Neural cell (in vitro differentiated cells): Measurements from ENCODE around the gene PI3. TPM values are rescaled to one million over a fixed set of nuclear protein-coding genes. Genes with fewer than 3 reads are reported as not detected.

Experiments used
- H2AFZ ChIP-seq: fragments of 200-600, 300-800 bp; sonication (generic), shearing (Covaris generic); 2 replicates; pipeline ENCODE4 v1.6.0; 2014; ENCODE audit warnings: low read depth, mild to moderate bottlenecking, antibody characterized with exemption, low read length, moderate library complexity
- H3F3A ChIP-seq: fragments of 200-600 bp; shearing (Covaris generic); 2 replicates; pipeline ENCODE4 v1.6.1; 2016; ENCODE audit warnings: mild to moderate bottlenecking, moderate library complexity, mixed read lengths, antibody characterized with exemption, low read length; ENCODE audit not compliant: insufficient read depth, poor library complexity, severe bottlenecking
- H3K27ac ChIP-seq: fragments of 200-600, 300-800 bp; sonication (generic), shearing (Covaris generic); 2 replicates; pipeline ENCODE4 v1.5.1; 2014; ENCODE audit warnings: mild to moderate bottlenecking, low read length, moderate library complexity
- H3K27me3 ChIP-seq: fragments of 300-800, 200-600 bp; sonication (generic), shearing (Covaris generic); 2 replicates; pipeline ENCODE4 v1.6.0; 2014; ENCODE audit warnings: mild to moderate bottlenecking, low read depth, low read length, moderate library complexity; ENCODE audit not compliant: insufficient read depth
- H3K36me3 ChIP-seq: fragments of 300-800, 200-600 bp; sonication (generic), shearing (Covaris generic); 2 replicates; pipeline ENCODE4 v1.5.1; 2014; ENCODE audit warnings: mild to moderate bottlenecking, antibody characterized with exemption, low read length, moderate library complexity; ENCODE audit not compliant: insufficient read depth
- H3K4me2 ChIP-seq: fragments of 300-800, 200-600 bp; sonication (generic), shearing (Covaris generic); 2 replicates; pipeline ENCODE4 v1.6.0; 2014; ENCODE audit warnings: mild to moderate bottlenecking, low read length
- H3K4me3 ChIP-seq: fragments of 300-800, 200-600 bp; sonication (generic), shearing (Covaris generic); 2 replicates; pipeline ENCODE4 v1.5.1; 2014; ENCODE audit warnings: mild to moderate bottlenecking, low read length, moderate library complexity
- H3K79me2 ChIP-seq: fragments of 200-600 bp; shearing (Covaris generic); replicated peaks from 2 replicates; pipeline ENCODE4 v1.6.0; 2014; ENCODE audit warnings: mild to moderate bottlenecking, low read length, moderate library complexity; ENCODE audit not compliant: insufficient read depth
- H3K9ac ChIP-seq: fragments of 300-800, 200-600 bp; sonication (generic), shearing (Covaris generic); 2 replicates; pipeline ENCODE4 v1.6.1; 2016; ENCODE audit warnings: mild to moderate bottlenecking, low read length, mixed read lengths
- H3K9me2 ChIP-seq: fragments of 200-600 bp; shearing (Covaris generic); 2 replicates; pipeline ENCODE4 v1.6.1; 2016; ENCODE audit warnings: mild to moderate bottlenecking, low read length, mixed read lengths; ENCODE audit not compliant: insufficient read depth
- H3K9me3 ChIP-seq: fragments of 200-600, 300-800 bp; sonication (generic), shearing (Covaris generic); 2 replicates; pipeline ENCODE4 v1.6.1; 2016; ENCODE audit warnings: mild to moderate bottlenecking, mixed run types, low read length, moderate library complexity, mixed read lengths
- H4K20me1 ChIP-seq: fragments of 200-600 bp; shearing (Covaris generic); 2 replicates; pipeline ENCODE4 v1.6.1; 2016; ENCODE audit warnings: mild to moderate bottlenecking, mixed run types; ENCODE audit not compliant: insufficient read depth
- EP300 ChIP-seq: fragments of 450-650 bp; conservative IDR thresholded peaks from 2 replicates; pipeline ENCODE4 v1.6.1; 2014; ENCODE audit warnings: antibody characterized with exemption, mild to moderate bottlenecking, moderate library complexity; ENCODE audit not compliant: poor library complexity, severe bottlenecking
- EZH2 ChIP-seq: fragments of 200-600, 300-800 bp; shearing (Covaris generic), sonication (generic); IDR thresholded peaks from 2 replicates; pipeline ENCODE4 v1.6.1; 2014; ENCODE audit warnings: antibody characterized with exemption, low read length, borderline replicate concordance, mild to moderate bottlenecking; ENCODE audit not compliant: insufficient read depth, poor library complexity, severe bottlenecking
- MXI1 ChIP-seq: fragments of 450-650 bp; conservative IDR thresholded peaks from 2 replicates; pipeline ENCODE4 v1.6.1; 2014; ENCODE audit warnings: antibody characterized with exemption, mild to moderate bottlenecking; ENCODE audit not compliant: poor library complexity, severe bottlenecking
- POLR2AphosphoS5 ChIP-seq: IDR thresholded peaks from 2 replicates; pipeline ENCODE4 v1.6.1; 2012
- RAD21 ChIP-seq: fragments of 450-650 bp; conservative IDR thresholded peaks from 2 replicates; pipeline ENCODE4 v1.6.1; 2014; ENCODE audit warnings: antibody characterized with exemption, mild to moderate bottlenecking, moderate library complexity
- SMC3 ChIP-seq: fragments of 450-650 bp; conservative IDR thresholded peaks from 2 replicates; pipeline ENCODE4 v1.6.1; 2014; ENCODE audit warnings: antibody characterized with exemption, mild to moderate bottlenecking, moderate library complexity; ENCODE audit not compliant: poor library complexity
- TAF1 ChIP-seq: IDR thresholded peaks from 2 replicates; pipeline ENCODE4 v1.6.1; 2012; ENCODE audit warnings: low read depth
- polyA plus RNA-seq: library from polyadenylated mRNA; depleted of rRNA; stranded (reverse); fragments of >200 nt; gene quantifications from 2 replicates; pipeline ENCODE4 v1.2.3, GENCODE V29; 2014
- TF ChIP-seq, protein P1 (sequence below): IDR thresholded peaks from 2 replicates; pipeline ENCODE4 v1.6.1; 2012; ENCODE audit warnings: borderline replicate concordance
- TF ChIP-seq, protein P2 (sequence below): fragments of 450-650 bp; IDR thresholded peaks from 2 replicates; pipeline ENCODE4 v1.5.1; 2014; ENCODE audit warnings: antibody characterized with exemption, mild to moderate bottlenecking, moderate library complexity; ENCODE audit not compliant: poor library complexity, severe bottlenecking

PI3 gene
- polyA plus RNA-seq, 1 donor from 2014 or later, result 1.4 TPM

DNA sequence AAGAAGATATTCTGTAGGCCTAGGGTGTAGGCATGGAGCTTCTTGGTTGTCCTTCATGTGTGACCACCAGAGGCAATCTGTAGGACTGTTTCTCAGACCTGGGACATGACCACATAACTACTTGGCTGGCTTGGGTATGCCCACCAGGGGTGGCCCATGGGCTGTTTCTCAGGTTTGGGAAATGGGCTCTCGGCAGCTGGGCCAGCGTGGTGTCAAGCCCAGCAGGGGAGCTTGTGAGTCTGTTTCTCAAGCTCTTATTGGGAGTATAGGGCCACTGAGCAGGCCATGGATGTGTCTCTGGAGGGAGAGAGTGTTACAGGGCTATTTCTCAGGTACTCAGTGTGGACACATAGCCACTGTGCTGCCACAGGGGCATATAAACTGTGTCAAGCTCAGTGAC lies 43.9 kb downstream of the PI3 start:
- no peak overlapping the region for H2AFZ ChIP-seq
- TF ChIP-seq POLR2AphosphoS5, result no peak
- no peak for TF ChIP-seq EP300
- TF ChIP-seq TAF1, result no peak
- TF ChIP-seq MXI1, result no peak
- TF ChIP-seq, protein P1, sequence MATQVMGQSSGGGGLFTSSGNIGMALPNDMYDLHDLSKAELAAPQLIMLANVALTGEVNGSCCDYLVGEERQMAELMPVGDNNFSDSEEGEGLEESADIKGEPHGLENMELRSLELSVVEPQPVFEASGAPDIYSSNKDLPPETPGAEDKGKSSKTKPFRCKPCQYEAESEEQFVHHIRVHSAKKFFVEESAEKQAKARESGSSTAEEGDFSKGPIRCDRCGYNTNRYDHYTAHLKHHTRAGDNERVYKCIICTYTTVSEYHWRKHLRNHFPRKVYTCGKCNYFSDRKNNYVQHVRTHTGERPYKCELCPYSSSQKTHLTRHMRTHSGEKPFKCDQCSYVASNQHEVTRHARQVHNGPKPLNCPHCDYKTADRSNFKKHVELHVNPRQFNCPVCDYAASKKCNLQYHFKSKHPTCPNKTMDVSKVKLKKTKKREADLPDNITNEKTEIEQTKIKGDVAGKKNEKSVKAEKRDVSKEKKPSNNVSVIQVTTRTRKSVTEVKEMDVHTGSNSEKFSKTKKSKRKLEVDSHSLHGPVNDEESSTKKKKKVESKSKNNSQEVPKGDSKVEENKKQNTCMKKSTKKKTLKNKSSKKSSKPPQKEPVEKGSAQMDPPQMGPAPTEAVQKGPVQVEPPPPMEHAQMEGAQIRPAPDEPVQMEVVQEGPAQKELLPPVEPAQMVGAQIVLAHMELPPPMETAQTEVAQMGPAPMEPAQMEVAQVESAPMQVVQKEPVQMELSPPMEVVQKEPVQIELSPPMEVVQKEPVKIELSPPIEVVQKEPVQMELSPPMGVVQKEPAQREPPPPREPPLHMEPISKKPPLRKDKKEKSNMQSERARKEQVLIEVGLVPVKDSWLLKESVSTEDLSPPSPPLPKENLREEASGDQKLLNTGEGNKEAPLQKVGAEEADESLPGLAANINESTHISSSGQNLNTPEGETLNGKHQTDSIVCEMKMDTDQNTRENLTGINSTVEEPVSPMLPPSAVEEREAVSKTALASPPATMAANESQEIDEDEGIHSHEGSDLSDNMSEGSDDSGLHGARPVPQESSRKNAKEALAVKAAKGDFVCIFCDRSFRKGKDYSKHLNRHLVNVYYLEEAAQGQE, result no peak
- TF ChIP-seq, protein P2, sequence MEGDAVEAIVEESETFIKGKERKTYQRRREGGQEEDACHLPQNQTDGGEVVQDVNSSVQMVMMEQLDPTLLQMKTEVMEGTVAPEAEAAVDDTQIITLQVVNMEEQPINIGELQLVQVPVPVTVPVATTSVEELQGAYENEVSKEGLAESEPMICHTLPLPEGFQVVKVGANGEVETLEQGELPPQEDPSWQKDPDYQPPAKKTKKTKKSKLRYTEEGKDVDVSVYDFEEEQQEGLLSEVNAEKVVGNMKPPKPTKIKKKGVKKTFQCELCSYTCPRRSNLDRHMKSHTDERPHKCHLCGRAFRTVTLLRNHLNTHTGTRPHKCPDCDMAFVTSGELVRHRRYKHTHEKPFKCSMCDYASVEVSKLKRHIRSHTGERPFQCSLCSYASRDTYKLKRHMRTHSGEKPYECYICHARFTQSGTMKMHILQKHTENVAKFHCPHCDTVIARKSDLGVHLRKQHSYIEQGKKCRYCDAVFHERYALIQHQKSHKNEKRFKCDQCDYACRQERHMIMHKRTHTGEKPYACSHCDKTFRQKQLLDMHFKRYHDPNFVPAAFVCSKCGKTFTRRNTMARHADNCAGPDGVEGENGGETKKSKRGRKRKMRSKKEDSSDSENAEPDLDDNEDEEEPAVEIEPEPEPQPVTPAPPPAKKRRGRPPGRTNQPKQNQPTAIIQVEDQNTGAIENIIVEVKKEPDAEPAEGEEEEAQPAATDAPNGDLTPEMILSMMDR, result no peak
- TF ChIP-seq RAD21, result no peak
- no peak for TF ChIP-seq EZH2
- TF ChIP-seq SMC3, result no peak

DNA sequence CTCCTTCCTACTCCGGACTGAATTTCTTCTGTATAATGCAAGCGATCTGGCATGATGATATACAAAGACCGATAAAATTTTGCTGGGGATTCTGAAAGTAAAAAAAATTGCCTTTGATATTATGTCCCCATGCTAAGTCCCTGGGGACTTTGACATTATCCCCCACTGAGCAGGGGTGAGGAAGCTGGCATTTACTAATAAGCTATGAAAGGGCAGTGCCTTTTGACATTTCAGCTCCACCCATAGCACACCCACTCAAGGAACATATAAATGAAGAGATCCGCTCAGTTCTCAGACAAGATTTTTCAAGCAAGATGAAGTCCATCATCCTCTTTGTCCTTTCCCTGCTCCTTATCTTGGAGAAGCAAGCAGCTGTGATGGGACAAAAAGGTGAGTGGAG lies 46.4 kb downstream of the PI3 start, which contains the start of gene SEMG2:
Gene SEMG2 (plus strand): TSS at position 298 of the 400 bp plus-strand sequence. CDS start 17 bp downstream, at position 315.
- no peaks in the 10 kb centered on the region for H3K9me3 ChIP-seq
- H3K4me2 ChIP-seq, result no peak within 1 kb of the TSS
- TF ChIP-seq POLR2AphosphoS5 (no peak), TAF1 (no peak), MXI1 (no peak), RAD21 (no peak), EP300 (no peak), EZH2 (no peak), SMC3 (no peak)
- TF ChIP-seq, protein P2, result no peak
- TF ChIP-seq, protein P1, result no peak
- no peak within 1 kb of the TSS for H2AFZ ChIP-seq
- H3K27me3 ChIP-seq, result no peaks in the 10 kb centered on the region
- no peaks in the 10 kb centered on the region for H3K36me3 ChIP-seq
- H3K9ac ChIP-seq, result no peak within 1 kb of the TSS
- no peaks in the 10 kb centered on the region for H3K9me2 ChIP-seq
- H3K4me3 ChIP-seq, result no peak within 1 kb of the TSS
- no peaks in the 10 kb centered on the region for H3K79me2 ChIP-seq
- H3F3A ChIP-seq, result no peaks in the 10 kb centered on the region
- no peaks in the 10 kb centered on the region for H4K20me1 ChIP-seq
- no peak within 1 kb of the TSS for H3K27ac ChIP-seq

More for the DNA sequence above, 43.9 kb downstream of the PI3 start:
- H3K79me2 ChIP-seq, result no peaks in the 10 kb centered on the region
- H3K9ac ChIP-seq, result no peak overlapping the region
- no peaks in the 10 kb centered on the region for H3K36me3 ChIP-seq
- no peak overlapping the region for H3K4me2 ChIP-seq
- H4K20me1 ChIP-seq, result no peaks in the 10 kb centered on the region
- H3K9me3 ChIP-seq, result no peaks in the 10 kb centered on the region
- no peaks in the 10 kb centered on the region for H3K9me2 ChIP-seq
- no peaks in the 10 kb centered on the region for H3F3A ChIP-seq
- no peak overlapping the region for H3K4me3 ChIP-seq
- H3K27ac ChIP-seq, result no peak overlapping the region
- no peaks in the 10 kb centered on the region for H3K27me3 ChIP-seq
